SU-DHL-6 (cell line): ENCODE results near the gene ZFHX3.

Source experiments
- H2AFZ ChIP-seq: fragments of 200-600 bp; sonication (generic); 2 replicates; pipeline ENCODE4 v1.6.1; 2014; ENCODE audit warnings: low read depth, mild to moderate bottlenecking, moderate library complexity, mixed read lengths, antibody characterized with exemption, low read length; ENCODE audit not compliant: severe bottlenecking
- H3F3A ChIP-seq: fragments of 200-600 bp; shearing (Covaris generic); 2 replicates; pipeline ENCODE4 v1.6.0; 2016; ENCODE audit warnings: antibody characterized with exemption, mild to moderate bottlenecking; ENCODE audit not compliant: insufficient read depth
- H3K27ac ChIP-seq: fragments of 200-600 bp; sonication (generic); 2 replicates; pipeline ENCODE4 v1.5.1; 2016; ENCODE audit warnings: low read depth, mild to moderate bottlenecking, low read length, moderate library complexity, mixed read lengths
- H3K27me3 ChIP-seq: fragments of 200-600 bp; sonication (generic), shearing (Covaris generic); 2 replicates; pipeline ENCODE4 v1.6.0; 2014; ENCODE audit warnings: mild to moderate bottlenecking, low read length
- H3K36me3 ChIP-seq: fragments of 200-600 bp; sonication (generic); 2 replicates; pipeline ENCODE4 v1.6.1; 2014; ENCODE audit warnings: mild to moderate bottlenecking, low read length, mixed read lengths
- H3K4me2 ChIP-seq: fragments of 300-600, 200-600 bp; shearing (Covaris generic), sonication (generic); 2 replicates; pipeline ENCODE4 v1.6.0; 2014; ENCODE audit warnings: low read length, low read depth, mild to moderate bottlenecking; ENCODE audit not compliant: poor library complexity, severe bottlenecking
- H3K4me3 ChIP-seq: fragments of 200-600 bp; sonication (generic); 2 replicates; pipeline ENCODE4 v1.5.1; 2014; ENCODE audit warnings: antibody characterized with exemption, low read length, mild to moderate bottlenecking, mixed read lengths; ENCODE audit not compliant: insufficient read depth, poor library complexity, severe bottlenecking
- H3K79me2 ChIP-seq: fragments of 200-600 bp; sonication (generic); 2 replicates; pipeline ENCODE4 v1.6.1; 2014; ENCODE audit warnings: mild to moderate bottlenecking, low read length, moderate library complexity; ENCODE audit not compliant: insufficient read depth
- H3K9ac ChIP-seq: fragments of 200-600 bp; sonication (generic); 2 replicates; pipeline ENCODE4 v1.7.0; 2014; ENCODE audit warnings: mild to moderate bottlenecking, low read length
- H3K9me2 ChIP-seq: fragments of 200-600 bp; sonication (generic); replicated peaks from 2 replicates; pipeline ENCODE4 v1.6.1; 2014; ENCODE audit warnings: low read length; ENCODE audit not compliant: insufficient read depth
- H3K9me3 ChIP-seq: fragments of 200-600 bp; sonication (generic); 2 replicates; pipeline ENCODE4 v1.6.1; 2014; ENCODE audit warnings: low read length, mixed read lengths; ENCODE audit not compliant: insufficient read depth
- H4K20me1 ChIP-seq: fragments of 200-600 bp; sonication (generic); 2 replicates; pipeline ENCODE4 v1.6.1; 2014; ENCODE audit warnings: low read depth, mild to moderate bottlenecking, antibody characterized with exemption, low read length, moderate library complexity, mixed read lengths
- CTCF ChIP-seq: fragments of 200-600 bp; sonication (generic); IDR thresholded peaks from one replicate; pipeline ENCODE4 v1.5.1; 2017; ENCODE audit warnings: antibody characterized with exemption, mild to moderate bottlenecking, low read length, moderate library complexity; ENCODE audit not compliant: insufficient read depth, poor library complexity, severe bottlenecking
- EZH2phosphoT487 ChIP-seq: fragments of 200-600 bp; sonication (generic), shearing (Covaris generic); conservative IDR thresholded peaks from 2 replicates; pipeline ENCODE4 v1.6.1; 2018; ENCODE audit warnings: mild to moderate bottlenecking, antibody characterized with exemption, low read length, moderate library complexity, mixed read lengths

ZFHX3 gene

GRCh38 chr16:72940886-72941285 is 107.0 kb downstream of the ZFHX3 start:
- Histone ChIP-seq H4K20me1 (no peaks in the 10 kb centered on the region), H3K9me2 (no peaks in the 10 kb centered on the region), H2AFZ (no peak overlapping the region), H3K4me2 (no peak overlapping the region), H3K9me3 (no peaks in the 10 kb centered on the region), H3K4me3 (no peak overlapping the region), H3F3A (no peaks in the 10 kb centered on the region), H3K9ac (no peak overlapping the region), H3K27me3 (no peaks in the 10 kb centered on the region), H3K36me3 (no peaks in the 10 kb centered on the region), H3K79me2 (no peaks in the 10 kb centered on the region), H3K27ac (no peak overlapping the region)
- TF ChIP-seq CTCF (no peak), EZH2phosphoT487 (no peak)

GRCh38 chr16:72939247-72939646 is 108.7 kb downstream of the ZFHX3 start:
- Histone ChIP-seq H3K9ac (no peak overlapping the region), H3F3A (no peaks in the 10 kb centered on the region), H3K36me3 (no peaks in the 10 kb centered on the region), H3K27ac (no peak overlapping the region), H3K4me3 (no peak overlapping the region), H4K20me1 (no peaks in the 10 kb centered on the region), H3K9me3 (no peaks in the 10 kb centered on the region), H2AFZ (no peak overlapping the region), H3K27me3 (no peaks in the 10 kb centered on the region), H3K79me2 (no peaks in the 10 kb centered on the region), H3K4me2 (no peak overlapping the region), H3K9me2 (no peaks in the 10 kb centered on the region)
- no peak for TF ChIP-seq CTCF
- TF ChIP-seq EZH2phosphoT487 = no peak

- no peaks in the 10 kb centered on the region for H4K20me1 ChIP-seq
- no peak for TF ChIP-seq EZH2phosphoT487
- TF ChIP-seq CTCF = no peak
- H3F3A ChIP-seq = no peaks in the 10 kb centered on the region
- no peaks in the 10 kb centered on the region for H3K79me2 ChIP-seq
- H3K4me3 ChIP-seq = no peak overlapping the region
- no peak overlapping the region for H2AFZ ChIP-seq
- H3K27ac ChIP-seq = no peak overlapping the region
- no peaks in the 10 kb centered on the region for H3K36me3 ChIP-seq
- no peak overlapping the region for H3K9ac ChIP-seq
- no peak overlapping the region for H3K4me2 ChIP-seq
- H3K9me2 ChIP-seq = no peaks in the 10 kb centered on the region
- no peaks in the 10 kb centered on the region for H3K9me3 ChIP-seq
- H3K27me3 ChIP-seq = no peaks in the 10 kb centered on the region
Observed at GRCh38 chr16:72938795-72939164, 109.1 kb downstream of the ZFHX3 start.
